CD14-positive monocyte (primary cell): Measurements from ENCODE around the gene STRA6. TPM values are rescaled to one million over a fixed set of nuclear protein-coding genes. Genes with fewer than 3 reads are reported as not detected.

ENCODE experiments used
- DNase-seq, 3 donors: peaks; one replicate each; pipeline ENCODE4 v3.0.0-alpha.2; 2011 to 2022
- H2AFZ ChIP-seq: 2 replicates; pipeline ENCODE4 v1.6.0; 2012; ENCODE audit warnings: mild to moderate bottlenecking, low read depth, low read length, inconsistent platforms; ENCODE audit not compliant: insufficient read depth, poor library complexity, severe bottlenecking
- H3K27ac ChIP-seq, 2 donors: 1 replicate in 1 of 2; 2 replicates in 1 of 2; pipeline ENCODE4 v1.5.1; 2012 to 2013; ENCODE audit warnings: low read length in 2 of 2, control low read depth in 1 of 2, inconsistent platforms in 1 of 2, low read depth in 1 of 2, mild to moderate bottlenecking in 1 of 2
- H3K27me3 ChIP-seq, 2 donors: one replicate each; pipeline versions ENCODE4 v1.6.0 to v1.6.1; 2011 to 2013; ENCODE audit warnings: low read length in 2 of 2; ENCODE audit not compliant: control insufficient read depth in 2 of 2, insufficient read depth in 2 of 2
- H3K36me3 ChIP-seq, 2 donors: replicated peaks in 1 of 2; 1 replicate in 1 of 2; 2 replicates in 1 of 2; pipeline versions ENCODE4 v1.5.1 to v1.6.1; 2012 to 2013; ENCODE audit warnings: low read length in 2 of 2, control low read depth in 1 of 2, inconsistent platforms in 1 of 2, mild to moderate bottlenecking in 1 of 2; ENCODE audit not compliant: insufficient read depth in 2 of 2, control insufficient read depth in 1 of 2
- H3K4me1 ChIP-seq, 2 donors: 1 replicate in 1 of 2; 2 replicates in 1 of 2; pipeline versions ENCODE4 v1.5.1 to v1.6.1; 2012 to 2013; ENCODE audit warnings: low read length in 2 of 2, control low read depth in 1 of 2, inconsistent platforms in 1 of 2, mild to moderate bottlenecking in 1 of 2, moderate library complexity in 1 of 2; ENCODE audit not compliant: insufficient read depth in 2 of 2, control insufficient read depth in 1 of 2
- H3K4me2 ChIP-seq: replicated peaks from 2 replicates; pipeline ENCODE3; 2012; ENCODE audit warnings: low read length, moderate library complexity, mild to moderate bottlenecking; ENCODE audit not compliant: poor library complexity, severe bottlenecking; ENCODE audit errors: extremely low read depth
- H3K4me3 ChIP-seq, 3 experiments: fragments of 200-600 bp in 1 of 3; sonication (generic) in 1 of 3; replicated peaks in 1 of 3; 1 replicate in 2 of 3; 2 replicates in 1 of 3; pipeline ENCODE4 v1.5.1; 2011 to 2013; ENCODE audit warnings: low read length in 3 of 3, mild to moderate bottlenecking in 3 of 3, control low read depth in 2 of 3, low read depth in 2 of 3, inconsistent platforms in 1 of 3, moderate library complexity in 1 of 3
- H3K79me2 ChIP-seq: 2 replicates; pipeline ENCODE4 v1.6.0; 2012; ENCODE audit warnings: mild to moderate bottlenecking, control low read depth, inconsistent platforms, low read length, moderate library complexity; ENCODE audit not compliant: insufficient read depth
- H3K9ac ChIP-seq: 2 replicates; pipeline ENCODE4 v1.6.0; 2017; ENCODE audit warnings: low read length, mild to moderate bottlenecking; ENCODE audit not compliant: insufficient read depth, poor library complexity, severe bottlenecking
- H3K9me3 ChIP-seq, 2 donors: replicated peaks in 1 of 2; 1 replicate in 1 of 2; 2 replicates in 1 of 2; pipeline versions ENCODE4 v1.5.1 to v1.6.1; 2012 to 2013; ENCODE audit warnings: low read length in 2 of 2, control low read depth in 1 of 2; ENCODE audit not compliant: control insufficient read depth in 1 of 2, insufficient read depth in 1 of 2
- H4K20me1 ChIP-seq: 2 replicates; pipeline ENCODE4 v1.6.0; 2012; ENCODE audit warnings: mild to moderate bottlenecking, low read length, control low read depth, moderate library complexity; ENCODE audit not compliant: insufficient read depth
- H3K27ac Mint-ChIP-seq, 7 donors: one replicate each; pipeline ENCODE4 v1.8.0; 2020; ENCODE audit warnings: mild to moderate bottlenecking in 7 of 7, mixed read lengths in 7 of 7, moderate library complexity in 6 of 7, inconsistent platforms in 2 of 7
- H3K27me3 Mint-ChIP-seq, 3 donors: one replicate each; pipeline ENCODE4 v1.8.0; 2021 to 2022; ENCODE audit warnings: low read depth in 3 of 3, mild to moderate bottlenecking in 3 of 3, mixed read lengths in 3 of 3, moderate library complexity in 3 of 3, inconsistent platforms in 1 of 3
- H3K36me3 Mint-ChIP-seq, 2 donors: one replicate each; pipeline ENCODE4 v1.8.0; 2020; ENCODE audit warnings: mixed read lengths in 2 of 2, inconsistent platforms in 1 of 2, mild to moderate bottlenecking in 1 of 2
- H3K4me1 Mint-ChIP-seq: one replicate; pipeline ENCODE4 v1.8.0; 2020; ENCODE audit warnings: mild to moderate bottlenecking, mixed read lengths
- H3K4me3 Mint-ChIP-seq, 2 donors: one replicate each; pipeline ENCODE4 v1.8.0; 2020; ENCODE audit warnings: mild to moderate bottlenecking in 2 of 2, mixed read lengths in 2 of 2, moderate library complexity in 1 of 2
- H3K9me3 Mint-ChIP-seq, 7 donors: one replicate each; pipeline ENCODE4 v1.8.0; 2020 to 2022; ENCODE audit warnings: mixed read lengths in 7 of 7, mild to moderate bottlenecking in 6 of 7, moderate library complexity in 6 of 7, inconsistent platforms in 2 of 7
- CTCF ChIP-seq: fragments of 200-600 bp; IDR thresholded peaks from one replicate; pipeline ENCODE4 v1.8.0; 2022; ENCODE audit warnings: antibody characterized with exemption, mild to moderate bottlenecking
- WGBS: methylation state at CpG from one replicate; pipeline ENCODE4 v1.1.5; 2013; ENCODE audit warnings: missing lambda C conversion rate; ENCODE audit not compliant: insufficient coverage; 5-methylcytosine and 5-hydroxymethylcytosine counted together
- intact Hi-C, 2 donors: fragments of 100-400 bp; cut with micrococcal nuclease; formaldehyde crosslinking; loops; one replicate each; pipeline versions ENCODE4 v1.15.0 to v1.15.1; 2023
- polyA plus RNA-seq, 3 donors: library from polyadenylated mRNA; depleted of rRNA in 1 of 3; unstranded in 2 of 3; stranded (reverse) in 1 of 3; fragments of 300-500 nt in 2 of 3; fragments of >200 nt in 1 of 3; fragmentation: Illumina TruSeq in 2 of 3; gene quantifications; 1 replicate in 2 of 3; 2 replicates in 1 of 3; pipeline ENCODE4 v1.2.3, GENCODE V29; 2012 to 2021

STRA6 gene
- polyA plus RNA-seq, 3 donors = not detected

GRCh38 chr15:74170875-74171578 is 31.6 kb downstream of the STRA6 start:
- Histone ChIP-seq H3K36me3 (no peaks in the 10 kb centered on the region), H2AFZ (no peak overlapping the region), H3K9me3 (no peaks in the 10 kb centered on the region), H3K4me2 (no peak overlapping the region), H3K79me2 (no peaks in the 10 kb centered on the region), H3K27me3 (no peaks in the 10 kb centered on the region), H3K4me1 (no peaks in the 10 kb centered on the region), H3K4me3 (no peak overlapping the region), H3K9ac (no peak overlapping the region), H4K20me1 (no peaks in the 10 kb centered on the region), H3K27ac (no peak overlapping the region)
- WGBS = 92% methylated on average over 5 of the region's 7 CpGs
- no peak for DNase-seq
- no peaks in the 10 kb centered on the region for H3K4me1 Mint-ChIP-seq
- no peak for TF ChIP-seq CTCF
- intact Hi-C loops = no loop called here
- H3K36me3 Mint-ChIP-seq = no peaks in the 10 kb centered on the region
- H3K27ac Mint-ChIP-seq = no peak overlapping the region
- H3K27me3 Mint-ChIP-seq = peaks cover 2 to 8% (median 7%) of the 10 kb centered on the region in 3 donors
- no peak overlapping the region for H3K4me3 Mint-ChIP-seq
- no peaks in the 10 kb centered on the region for H3K9me3 Mint-ChIP-seq

- Mint-ChIP-seq H3K27me3 (peaks cover 2 to 8% (median 7%) of the 10 kb centered on the region in 3 donors), H3K4me3 (no peak overlapping the region), H3K36me3 (no peaks in the 10 kb centered on the region), H3K9me3 (no peaks in the 10 kb centered on the region), H3K27ac (no peak overlapping the region), H3K4me1 (no peaks in the 10 kb centered on the region)
- Histone ChIP-seq H3K27ac (no peak overlapping the region), H3K79me2 (no peaks in the 10 kb centered on the region), H4K20me1 (no peaks in the 10 kb centered on the region), H3K4me1 (no peaks in the 10 kb centered on the region), H2AFZ (no peak overlapping the region), H3K36me3 (no peaks in the 10 kb centered on the region), H3K4me3 (no peak overlapping the region), H3K9ac (no peak overlapping the region), H3K27me3 (no peaks in the 10 kb centered on the region), H3K4me2 (no peak overlapping the region), H3K9me3 (no peaks in the 10 kb centered on the region)
- no peak for TF ChIP-seq CTCF
- DNase-seq = no peak
- 92% methylated on average over 8 of the region's 15 CpGs for WGBS
- intact Hi-C loops = no loop called here
Observed at GRCh38 chr15:74170071-74170844, 32.3 kb downstream of the STRA6 start.
